Colonic mucosa (tissue), 4 donors: ENCODE data around the gene IL4I1. TPM values are rescaled to one million over a fixed set of nuclear protein-coding genes. Genes with fewer than 3 reads are reported as not detected.

Source experiments
- DNase-seq: peaks from one replicate; pipeline ENCODE4 v3.0.0-alpha.2; 2020
- H3K27ac ChIP-seq: fragments of 200-600 bp; one replicate; pipeline ENCODE4 v1.8.0; 2021
- H3K27me3 ChIP-seq: fragments of 200-600 bp; one replicate; pipeline ENCODE4 v1.8.0; 2021
- H3K36me3 ChIP-seq: fragments of 200-600 bp; one replicate; pipeline ENCODE4 v1.8.0; 2021
- H3K4me1 ChIP-seq: fragments of 200-600 bp; one replicate; pipeline ENCODE4 v1.8.0; 2021; ENCODE audit warnings: mild to moderate bottlenecking
- H3K4me3 ChIP-seq: fragments of 200-600 bp; one replicate; pipeline ENCODE4 v1.8.0; 2021
- H3K9ac ChIP-seq, 2 donors: one replicate each; pipeline ENCODE4 v1.7.0; 2013; ENCODE audit warnings: control low read depth in 2 of 2, low read depth in 2 of 2, low read length in 2 of 2
- H3K9me3 ChIP-seq: fragments of 200-600 bp; one replicate; pipeline ENCODE4 v1.8.0; 2021
- intact Hi-C: fragments of 100-400 bp; cut with DNase I; formaldehyde crosslinking; loops from one replicate; pipeline ENCODE4 v1.14.1; 2022
- total RNA-seq, 2 donors: library from RNA; stranded (reverse); fragmentation: NEBNext Ultra II Directional in 1 of 2; extraction: Animal tissue kit (Norgen Biotek cat#: 25700) in 1 of 2; gene quantifications; one replicate each; pipeline ENCODE4 v1.2.1, GENCODE V29; 2021
- TF ChIP-seq, protein P1 (sequence below): fragments of 200-600 bp; IDR thresholded peaks from one replicate; pipeline ENCODE4 v1.8.0; 2022; ENCODE audit warnings: antibody characterized with exemption, mild to moderate bottlenecking
- donor health status: healthy.
- donor health status: DM: no; HTN: no; CAD: no.
- donor health status: DM: no; HTN: no; CAD: no.

Gene IL4I1
- total RNA-seq, 2 donors from 2014 or later = 1.0 to 2.4 TPM

- Histone ChIP-seq H3K9ac (no peak overlapping the region), H3K4me1 (peaks cover 5% of the 10 kb centered on the region), H3K27me3 (no peaks in the 10 kb centered on the region), H3K4me3 (peak overlapping the region; percentile 4), H3K36me3 (no peaks in the 10 kb centered on the region), H3K27ac (no peak overlapping the region), H3K9me3 (no peaks in the 10 kb centered on the region)
- intact Hi-C loops = loop anchor here (1.0 kb wide), 1 partner anchor 45 kb away; no protein-coding TSS in a partner anchor
- TF ChIP-seq, protein P1, sequence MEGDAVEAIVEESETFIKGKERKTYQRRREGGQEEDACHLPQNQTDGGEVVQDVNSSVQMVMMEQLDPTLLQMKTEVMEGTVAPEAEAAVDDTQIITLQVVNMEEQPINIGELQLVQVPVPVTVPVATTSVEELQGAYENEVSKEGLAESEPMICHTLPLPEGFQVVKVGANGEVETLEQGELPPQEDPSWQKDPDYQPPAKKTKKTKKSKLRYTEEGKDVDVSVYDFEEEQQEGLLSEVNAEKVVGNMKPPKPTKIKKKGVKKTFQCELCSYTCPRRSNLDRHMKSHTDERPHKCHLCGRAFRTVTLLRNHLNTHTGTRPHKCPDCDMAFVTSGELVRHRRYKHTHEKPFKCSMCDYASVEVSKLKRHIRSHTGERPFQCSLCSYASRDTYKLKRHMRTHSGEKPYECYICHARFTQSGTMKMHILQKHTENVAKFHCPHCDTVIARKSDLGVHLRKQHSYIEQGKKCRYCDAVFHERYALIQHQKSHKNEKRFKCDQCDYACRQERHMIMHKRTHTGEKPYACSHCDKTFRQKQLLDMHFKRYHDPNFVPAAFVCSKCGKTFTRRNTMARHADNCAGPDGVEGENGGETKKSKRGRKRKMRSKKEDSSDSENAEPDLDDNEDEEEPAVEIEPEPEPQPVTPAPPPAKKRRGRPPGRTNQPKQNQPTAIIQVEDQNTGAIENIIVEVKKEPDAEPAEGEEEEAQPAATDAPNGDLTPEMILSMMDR = peak; percentile 95
- DNase-seq = peak; percentile 84
These were observed 41.2 kb upstream of the IL4I1 start for GRCh38 chr19:49937750-49938381.

DNA sequence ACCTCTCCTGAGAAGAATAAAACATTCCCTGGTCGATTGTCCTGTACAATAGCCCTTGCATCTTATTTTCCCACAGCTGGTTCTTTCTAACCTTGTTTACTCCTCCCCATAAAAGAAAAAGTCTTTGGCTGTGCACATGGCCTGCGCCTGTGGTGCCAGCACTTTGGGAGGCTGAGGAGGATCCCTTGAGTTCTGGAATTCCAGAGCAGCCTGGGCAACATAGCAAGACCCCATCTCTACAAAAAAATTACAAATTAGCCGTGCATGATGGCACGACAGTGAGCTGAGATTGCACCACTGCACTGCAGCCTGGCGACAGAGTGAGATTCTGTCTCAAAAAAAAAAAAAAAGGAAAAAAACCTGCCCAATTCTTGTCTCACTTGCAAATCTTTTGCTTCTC is 39.9 kb upstream of the IL4I1 start:
- H3K9me3 ChIP-seq = no peaks in the 10 kb centered on the region
- no peaks in the 10 kb centered on the region for H3K27me3 ChIP-seq
- TF ChIP-seq, protein P1 = no peak
- DNase-seq = no peak
- no peaks in the 10 kb centered on the region for H3K36me3 ChIP-seq
- no peak overlapping the region for H3K27ac ChIP-seq
- no peak overlapping the region for H3K4me3 ChIP-seq
- H3K4me1 ChIP-seq = peaks cover 5% of the 10 kb centered on the region
- H3K9ac ChIP-seq = no peak overlapping the region
- intact Hi-C loops = no loop called here

GRCh38 chr19:49933643-49934042 is 37.0 kb upstream of the IL4I1 start:
- TF ChIP-seq, protein P1 = no peak
- no peak for DNase-seq
- no peak overlapping the region for H3K9ac ChIP-seq
- no peaks in the 10 kb centered on the region for H3K36me3 ChIP-seq
- H3K4me1 ChIP-seq = peaks cover 5% of the 10 kb centered on the region
- H3K9me3 ChIP-seq = no peaks in the 10 kb centered on the region
- H3K27ac ChIP-seq = no peak overlapping the region
- intact Hi-C loops = no loop called here
- no peaks in the 10 kb centered on the region for H3K27me3 ChIP-seq
- no peak overlapping the region for H3K4me3 ChIP-seq

GRCh38 chr19:49932731-49933131 is 36.0 kb upstream of the IL4I1 start:
- intact Hi-C loops = no loop called here
- no peak overlapping the region for H3K4me3 ChIP-seq
- no peak overlapping the region for H3K9ac ChIP-seq
- no peaks in the 10 kb centered on the region for H3K36me3 ChIP-seq
- H3K27ac ChIP-seq = no peak overlapping the region
- TF ChIP-seq, protein P1 = no peak
- peaks cover 5% of the 10 kb centered on the region for H3K4me1 ChIP-seq
- no peaks in the 10 kb centered on the region for H3K27me3 ChIP-seq
- H3K9me3 ChIP-seq = no peaks in the 10 kb centered on the region
- DNase-seq = no peak

GRCh38 chr19:49932041-49932451 is 35.4 kb upstream of the IL4I1 start:
- TF ChIP-seq, protein P1 = no peak
- Histone ChIP-seq H3K36me3 (no peaks in the 10 kb centered on the region), H3K9ac (no peak overlapping the region), H3K27ac (no peak overlapping the region), H3K4me3 (no peak overlapping the region), H3K4me1 (peaks cover 7% of the 10 kb centered on the region), H3K9me3 (no peaks in the 10 kb centered on the region), H3K27me3 (no peaks in the 10 kb centered on the region)
- intact Hi-C loops = no loop called here
- DNase-seq = no peak
